GM21576 (cell line): Measurements from ENCODE around the gene ZW10.
"Not testable (repeated sequence)": the region's sequence is repeated elsewhere in the genome, so short reads cannot be mapped to it uniquely, and the experiment has no call there.

Experiments used
- ATAC-seq: cut with Tn5 transposase; IDR thresholded peaks from one replicate; pipeline ENCODE4 v1.9.1; 2021; ENCODE audit warnings: mild to moderate bottlenecking, moderate library complexity; ENCODE audit not compliant: unreplicated experiment

Gene ZW10

GRCh38 chr11:113705871-113706655 is 67.4 kb downstream of the ZW10 start, which contains the start of gene TMPRSS5:
TSS of gene TMPRSS5 (minus strand) at chr11:113706308. CDS start at chr11:113706224, 84 bp downstream.
- no peak for ATAC-seq

DNA sequence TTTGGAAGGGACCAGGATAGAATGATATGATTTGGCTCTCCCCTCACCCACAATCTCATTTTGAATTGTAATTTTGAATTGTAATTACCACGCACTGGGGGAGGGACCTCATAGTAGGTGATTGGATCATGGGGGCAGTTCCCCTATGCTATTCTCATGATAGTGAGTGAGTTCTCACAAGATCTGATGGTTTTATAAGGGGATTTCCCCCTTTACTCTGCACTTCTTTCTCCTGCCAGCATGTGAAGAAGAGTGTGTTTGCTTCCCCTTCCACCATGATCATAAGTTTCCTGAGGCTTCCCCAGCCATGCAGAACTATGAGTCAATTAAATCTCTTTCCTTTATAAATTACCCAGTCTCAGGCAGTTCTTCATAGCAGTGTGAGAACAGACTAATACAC is 69.9 kb downstream of the ZW10 start:
- not testable (repeated sequence) for ATAC-seq

- no peak for ATAC-seq
Measured at GRCh38 chr11:113701491-113701890, 72.0 kb downstream of the ZW10 start.

GRCh38 chr11:113698515-113698914 is 75.0 kb downstream of the ZW10 start:
- ATAC-seq: no peak

- ATAC-seq: no peak
Measured at GRCh38 chr11:113697756-113698407, 75.6 kb downstream of the ZW10 start.

- no peak for ATAC-seq
Measured at GRCh38 chr11:113697111-113697510, 76.4 kb downstream of the ZW10 start.

DNA sequence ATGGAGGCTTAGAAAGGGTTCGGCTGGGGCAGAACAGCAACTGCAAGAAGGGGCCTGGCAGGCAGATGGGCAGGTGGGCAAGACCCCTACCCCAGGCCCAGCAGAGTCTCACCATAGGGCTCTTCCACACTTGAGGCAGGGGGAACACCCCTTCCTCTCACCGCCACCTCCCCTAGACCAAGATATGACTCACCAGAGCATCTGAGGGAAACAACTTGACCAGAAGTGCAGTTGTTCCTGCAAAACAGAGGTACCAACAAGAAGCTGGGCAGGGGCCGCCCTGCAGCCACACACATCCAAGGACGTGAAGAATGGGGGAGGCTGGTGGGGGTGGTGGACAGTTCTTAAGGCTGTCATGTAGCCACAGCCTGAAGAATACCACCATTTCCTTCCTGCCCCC is 78.3 kb downstream of the ZW10 start:
- no peak for ATAC-seq

GRCh38 chr11:113694390-113694789 is 79.1 kb downstream of the ZW10 start:
- ATAC-seq: no peak

DNA sequence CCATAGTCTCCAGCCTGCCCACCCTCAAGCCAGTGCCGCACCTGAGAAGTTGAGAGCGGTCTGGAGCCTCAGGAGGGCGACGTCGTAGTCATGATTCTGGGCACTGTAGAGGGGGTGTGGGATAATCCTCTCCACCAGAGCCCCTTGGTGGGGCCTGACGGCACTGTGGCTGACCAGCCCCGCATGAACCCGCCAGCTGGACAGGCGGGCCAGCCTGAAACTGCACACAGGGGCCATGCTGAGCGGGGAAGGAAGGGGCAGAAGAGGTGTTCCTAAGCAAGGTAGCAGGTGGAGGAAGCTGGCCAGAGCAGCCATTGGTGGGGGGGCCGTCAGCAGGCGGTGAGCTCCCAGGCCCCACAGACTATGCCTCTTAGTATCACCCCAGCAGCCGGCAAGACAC is 80.5 kb downstream of the ZW10 start:
- no peak for ATAC-seq

- no peak for ATAC-seq
Measured at GRCh38 chr11:113690619-113691569, 82.6 kb downstream of the ZW10 start.

- no peak for ATAC-seq
Measured at GRCh38 chr11:113689768-113690618, 83.5 kb downstream of the ZW10 start.

- ATAC-seq: no peak
Measured at GRCh38 chr11:113685654-113686359, 87.7 kb downstream of the ZW10 start.

- no peak for ATAC-seq
Measured at GRCh38 chr11:113684496-113684895, 89.0 kb downstream of the ZW10 start.

DNA sequence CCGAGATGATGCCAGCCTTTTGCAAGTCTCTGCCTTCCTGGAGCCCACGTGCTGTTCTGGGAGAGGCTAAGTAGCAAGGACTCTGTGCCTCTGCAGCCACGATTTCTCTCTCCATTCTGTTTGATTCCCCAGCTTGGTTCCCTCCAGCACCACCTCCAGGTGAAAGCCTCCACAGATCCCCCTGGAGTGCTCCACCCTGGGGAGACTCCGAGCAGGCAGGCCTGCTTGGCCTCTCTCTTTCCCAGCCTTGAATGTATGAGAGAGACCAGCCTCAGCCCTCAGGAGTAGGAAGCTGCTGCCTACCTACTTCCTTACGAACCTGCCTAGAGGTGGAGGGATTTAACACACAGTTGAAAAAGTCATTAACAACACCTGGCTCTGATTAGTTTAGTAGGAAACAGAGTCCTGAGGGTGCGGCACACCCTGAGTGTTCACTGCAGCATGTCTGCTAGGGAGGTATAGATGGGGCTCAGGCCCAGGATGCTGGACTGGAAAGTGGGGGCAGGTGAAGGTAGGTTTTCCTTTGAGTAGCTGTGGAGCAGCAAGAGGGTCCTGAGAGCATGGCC is 89.9 kb downstream of the ZW10 start:
- no peak for ATAC-seq
